Measurements from ENCODE around the gene PAQR5. TPM values are rescaled to one million over a fixed set of nuclear protein-coding genes. Genes with fewer than 3 reads are reported as not detected.

The PAQR5 gene
- total RNA-seq, 2 donors from 2014 or later = 6.5 to 11.5 TPM

GRCh38 chr15:69403594-69403993 is 104.9 kb downstream of the PAQR5 start:
- no peaks in the 10 kb centered on the region for H3K27me3 ChIP-seq
- no peak overlapping the region for H3K4me3 ChIP-seq
- ATAC-seq = no peak
- no peaks in the 10 kb centered on the region for H3K4me1 ChIP-seq
- H3K9me3 ChIP-seq = no peaks in the 10 kb centered on the region
- H3K36me3 ChIP-seq (replicated peaks in 1 of 2; ENCODE audit: insufficient read depth in 1 of 2, low read depth in 2 of 2) = peaks cover 0 to 2% of the 10 kb centered on the region in 2 donors
- WGBS, 2 donors = 84 to 86% methylated on average over 4 of the region's 4 CpGs
- intact Hi-C loops (cut with DNase I) = no loop called here
- DNase-seq = no peak
- no peak for TF ChIP-seq CTCF (IDR thresholded peaks at IDR 0.05)
- no peak for TF ChIP-seq POLR2A (IDR thresholded peaks at IDR 0.05)
- H3K27ac ChIP-seq = no peak overlapping the region

- TF ChIP-seq CTCF (IDR thresholded peaks at IDR 0.05) (no peak), POLR2A (IDR thresholded peaks at IDR 0.05) (no peak)
- intact Hi-C loops (cut with DNase I) = no loop called here
- H3K4me3 ChIP-seq = no peak overlapping the region
- H3K27me3 ChIP-seq = no peaks in the 10 kb centered on the region
- H3K4me1 ChIP-seq = no peaks in the 10 kb centered on the region
- no peak for DNase-seq
- 60% methylated on average over 3 of the region's 3 CpGs for WGBS, 2 donors
- H3K9me3 ChIP-seq = no peaks in the 10 kb centered on the region
- ATAC-seq = no peak
- no peaks in the 10 kb centered on the region for H3K36me3 ChIP-seq (replicated peaks in 1 of 2; ENCODE audit: insufficient read depth in 1 of 2, low read depth in 2 of 2)
- no peak overlapping the region for H3K27ac ChIP-seq
Observed at GRCh38 chr15:69405110-69405509, 106.4 kb downstream of the PAQR5 start.

GRCh38 chr15:69407719-69408400 is 109.1 kb downstream of the PAQR5 start:
- Histone ChIP-seq H3K4me3 (no peak overlapping the region), H3K36me3 (replicated peaks in 1 of 2; ENCODE audit: insufficient read depth in 1 of 2, low read depth in 2 of 2) (no peaks in the 10 kb centered on the region), H3K4me1 (no peaks in the 10 kb centered on the region), H3K27me3 (no peaks in the 10 kb centered on the region), H3K9me3 (no peaks in the 10 kb centered on the region), H3K27ac (no peak overlapping the region)
- WGBS, 2 donors = 81 to 85% methylated on average over 3 of the region's 3 CpGs
- TF ChIP-seq CTCF (IDR thresholded peaks at IDR 0.05) = no peak
- no peak for TF ChIP-seq POLR2A (IDR thresholded peaks at IDR 0.05)
- no peak for ATAC-seq
- DNase-seq = no peak
- intact Hi-C loops (cut with DNase I) = no loop called here

- no peak overlapping the region for H3K4me3 ChIP-seq
- H3K36me3 ChIP-seq (replicated peaks in 1 of 2; ENCODE audit: insufficient read depth in 1 of 2, low read depth in 2 of 2) = no peaks in the 10 kb centered on the region
- H3K27me3 ChIP-seq = no peaks in the 10 kb centered on the region
- H3K27ac ChIP-seq = no peak overlapping the region
- DNase-seq (no peak), ATAC-seq (no peak)
- no peak for TF ChIP-seq POLR2A (IDR thresholded peaks at IDR 0.05)
- no peak for TF ChIP-seq CTCF (IDR thresholded peaks at IDR 0.05)
- intact Hi-C loops (cut with DNase I) = no loop called here
- 55 to 73% methylated on average over 3 of the region's 3 CpGs for WGBS, 2 donors
- H3K4me1 ChIP-seq = peaks cover 4% of the 10 kb centered on the region
- H3K9me3 ChIP-seq = no peaks in the 10 kb centered on the region
Observed at GRCh38 chr15:69408841-69409240, 110.1 kb downstream of the PAQR5 start.

GRCh38 chr15:69410248-69410874 is 111.6 kb downstream of the PAQR5 start:
- Histone ChIP-seq H3K27ac (no peak overlapping the region), H3K4me3 (no peak overlapping the region), H3K36me3 (replicated peaks in 1 of 2; ENCODE audit: insufficient read depth in 1 of 2, low read depth in 2 of 2) (no peaks in the 10 kb centered on the region), H3K27me3 (no peaks in the 10 kb centered on the region), H3K4me1 (peaks cover 12% of the 10 kb centered on the region), H3K9me3 (no peaks in the 10 kb centered on the region)
- WGBS, 2 donors = 57 to 58% methylated on average over 9 of the region's 9 CpGs
- no peak for TF ChIP-seq POLR2A (IDR thresholded peaks at IDR 0.05)
- peak in 1 of 7 experiments; percentile 21 for TF ChIP-seq CTCF (IDR thresholded peaks at IDR 0.05)
- peak in 1 of 4 donors; percentile 30 for DNase-seq
- intact Hi-C loops (cut with DNase I) = no loop called here
- ATAC-seq = no peak

Measured in body of pancreas (tissue), 4 donors.